CD4-positive, alpha-beta T cell treated with Interleukin-1 beta for 1 hour (primary cell): ENCODE data around the gene IRGC.

Experiments
- DNase-seq, 2 donors: peaks; one replicate each; pipeline ENCODE4 v3.0.0-alpha.2; 2020 to 2022

IRGC gene

DNA sequence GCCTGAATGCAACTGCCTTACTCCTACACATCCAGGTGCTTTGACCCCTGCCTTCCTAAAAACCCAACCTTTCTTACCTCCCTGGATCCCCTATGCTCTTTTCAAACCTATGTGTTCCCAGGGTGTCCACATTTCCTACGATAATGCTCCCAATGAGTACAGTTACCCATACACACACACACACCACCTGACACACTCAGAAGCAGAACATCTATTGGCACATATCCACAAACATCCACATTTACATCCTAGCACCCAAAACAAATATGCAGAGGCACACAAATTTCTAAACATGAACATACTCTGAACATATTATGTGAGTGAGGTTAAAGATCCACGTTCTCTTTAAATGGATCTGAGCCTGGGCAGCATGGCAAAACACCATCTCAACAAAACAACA is 23.5 kb upstream of the IRGC start:
- no peak for DNase-seq

DNA sequence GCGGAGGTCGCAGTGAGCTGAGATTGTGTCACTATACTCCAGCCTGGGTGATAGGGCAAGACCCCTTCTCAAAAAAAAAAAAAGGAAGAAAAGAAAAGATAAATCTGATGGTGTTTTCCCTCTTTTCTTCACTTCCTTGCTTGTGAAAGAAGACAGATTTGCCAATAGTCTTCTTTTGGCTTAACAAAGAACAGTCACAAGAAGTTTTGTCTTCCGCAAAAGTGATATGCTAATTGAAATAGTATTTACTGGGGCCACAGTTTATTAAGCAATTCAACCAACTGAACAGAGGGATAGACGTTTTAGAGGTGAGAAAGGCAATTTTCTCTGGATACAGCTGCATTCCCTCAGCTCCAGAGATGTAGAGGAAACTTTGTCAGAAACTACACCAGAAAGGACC is 23.0 kb upstream of the IRGC start:
- no peak for DNase-seq

DNA sequence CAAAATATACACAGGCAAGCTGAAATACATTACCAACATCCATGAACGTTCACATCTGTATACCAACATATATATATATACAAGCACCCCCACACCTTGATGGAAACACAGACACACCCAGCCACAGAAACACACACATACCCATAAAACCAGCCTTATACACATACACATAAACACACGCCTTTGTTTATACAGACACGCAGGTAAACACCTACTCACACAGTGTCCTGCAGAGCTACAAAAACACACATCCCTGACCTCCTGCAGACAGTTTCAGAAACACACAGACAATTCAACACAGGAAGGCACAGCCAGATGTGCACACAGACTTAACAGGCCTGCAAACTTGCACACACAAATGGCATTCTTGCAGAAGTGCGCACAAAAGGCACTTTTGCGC is 21.3 kb upstream of the IRGC start:
- DNase-seq: no peak

DNA sequence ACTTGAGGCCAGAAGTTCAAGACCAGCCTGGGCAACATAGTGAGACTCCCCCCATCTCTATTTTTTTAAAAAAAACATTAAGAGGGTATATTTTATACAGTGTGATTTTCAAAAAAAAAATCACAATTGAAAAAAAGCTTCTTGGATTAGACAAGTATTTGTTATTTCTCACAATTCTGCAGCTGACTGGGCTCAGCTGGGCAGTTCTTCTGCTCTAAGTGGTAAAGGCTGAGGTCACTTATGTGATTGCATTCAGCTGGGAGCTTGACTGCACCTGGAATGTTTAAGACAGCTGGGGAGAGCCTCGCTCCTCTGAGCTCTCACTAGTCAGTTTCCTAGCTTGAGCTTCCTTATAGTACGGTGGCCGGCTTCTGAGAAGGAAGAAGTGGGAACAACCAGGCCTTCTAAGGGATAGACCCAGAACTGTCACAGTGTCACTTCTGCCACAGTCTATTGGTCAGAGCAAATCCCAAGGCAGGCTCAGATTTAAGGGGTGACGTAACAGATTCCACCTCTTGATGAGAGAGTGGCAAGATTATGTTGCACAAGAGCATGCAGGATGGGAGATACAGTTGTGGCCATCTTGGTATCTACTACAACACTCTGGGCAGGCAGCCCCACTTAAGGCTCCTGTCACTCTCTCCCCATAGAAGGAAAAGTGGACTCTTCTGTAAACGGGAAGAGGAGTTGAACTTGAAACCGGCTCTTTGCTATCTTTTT is 19.7 kb upstream of the IRGC start:
- DNase-seq: peak in 1 of 2 donors; percentile 25

DNA sequence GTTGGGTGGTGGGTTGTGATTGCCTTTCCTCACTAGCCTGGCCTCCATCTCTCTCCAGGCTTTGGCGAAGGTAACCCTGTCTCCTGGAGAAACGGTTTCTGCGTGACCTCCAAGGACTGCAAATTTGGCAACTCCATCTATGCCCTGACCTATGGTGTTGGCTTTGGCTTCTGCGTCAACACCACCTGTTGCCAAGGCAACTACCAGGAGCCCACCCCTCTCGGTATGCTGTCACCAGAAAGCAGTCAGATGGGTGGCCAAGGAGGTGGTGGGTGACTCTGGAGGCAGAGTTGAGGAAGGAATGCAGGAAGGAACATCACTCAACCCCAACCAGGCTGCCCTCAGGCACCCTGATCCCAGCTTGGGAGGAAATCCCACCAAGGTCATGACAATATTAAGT is 18.6 kb upstream of the IRGC start:
- no peak for DNase-seq

DNA sequence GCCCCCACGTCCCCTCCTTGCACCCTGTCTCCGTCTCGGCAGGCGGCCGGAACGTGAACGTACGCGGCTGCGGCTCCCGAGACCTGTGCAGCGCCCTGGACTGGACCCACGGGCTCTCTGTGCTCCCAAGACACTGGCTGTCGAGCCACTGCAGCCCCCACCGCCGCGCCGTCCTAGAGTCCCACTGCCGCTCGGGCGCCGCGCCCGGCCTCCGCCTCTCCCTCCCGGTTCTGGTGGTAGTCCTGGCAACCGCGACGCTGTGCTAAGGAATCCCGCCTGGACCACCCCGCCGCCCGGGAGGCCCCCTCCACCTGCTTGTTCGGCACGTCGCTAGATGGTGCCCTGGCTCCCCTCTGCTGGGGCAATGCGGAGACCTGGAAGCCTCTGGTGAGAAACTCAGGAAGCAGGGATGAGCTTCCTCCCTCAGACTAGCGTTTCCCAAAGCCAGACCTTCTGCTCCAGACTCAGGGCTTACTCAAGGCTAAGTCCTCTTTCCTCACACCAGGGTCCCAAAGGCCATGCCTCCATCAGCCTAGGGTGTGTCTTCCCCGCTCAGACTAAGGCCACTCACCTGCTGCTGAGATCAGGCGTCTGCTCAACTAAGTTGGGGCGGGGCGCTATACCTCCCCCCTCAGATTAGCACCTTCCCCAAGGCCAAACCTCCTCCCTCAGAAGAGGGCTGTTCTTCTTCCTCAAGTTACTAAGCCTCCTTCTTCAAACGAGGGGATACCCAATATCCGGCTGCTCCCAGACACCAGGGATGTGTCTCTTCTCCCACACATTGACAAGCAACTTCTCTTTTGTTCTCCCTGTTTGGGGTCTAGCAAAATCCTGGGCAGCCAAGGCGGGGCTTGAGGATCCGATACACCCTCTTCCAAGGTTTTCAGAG is 16.1 kb upstream of the IRGC start:
- DNase-seq: peak in 1 of 2 donors; percentile 4

DNA sequence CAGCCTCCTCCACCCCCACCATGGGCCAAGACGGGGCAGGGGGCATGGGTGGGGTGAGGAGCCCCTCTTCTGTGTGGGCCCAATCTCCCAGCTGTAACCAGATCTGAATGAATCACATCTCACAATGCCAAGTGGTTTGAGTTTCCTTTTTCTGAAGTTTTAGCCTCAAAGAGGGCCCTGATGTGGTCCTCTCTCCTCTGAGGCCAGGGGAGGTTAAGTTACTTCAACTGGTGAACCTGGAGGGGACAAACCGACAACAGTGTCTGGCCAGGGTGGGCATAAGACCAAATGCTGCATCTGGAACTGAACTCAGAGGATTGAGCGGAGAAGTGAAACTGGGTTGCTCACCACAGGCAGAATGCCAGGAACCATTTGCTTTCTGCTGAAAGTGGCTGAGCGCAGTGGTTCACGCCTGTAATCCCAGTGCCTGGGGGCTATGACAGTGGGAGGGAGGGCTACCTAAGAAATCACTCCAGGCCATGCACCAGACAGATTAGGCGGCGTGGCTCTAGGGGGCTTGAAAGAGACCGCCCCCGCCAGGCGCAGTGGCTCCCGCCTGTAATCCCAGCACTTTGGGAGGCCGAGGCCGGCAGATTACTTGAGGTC is 15.4 kb upstream of the IRGC start:
- peak in 1 of 2 donors; percentile 23 for DNase-seq

DNA sequence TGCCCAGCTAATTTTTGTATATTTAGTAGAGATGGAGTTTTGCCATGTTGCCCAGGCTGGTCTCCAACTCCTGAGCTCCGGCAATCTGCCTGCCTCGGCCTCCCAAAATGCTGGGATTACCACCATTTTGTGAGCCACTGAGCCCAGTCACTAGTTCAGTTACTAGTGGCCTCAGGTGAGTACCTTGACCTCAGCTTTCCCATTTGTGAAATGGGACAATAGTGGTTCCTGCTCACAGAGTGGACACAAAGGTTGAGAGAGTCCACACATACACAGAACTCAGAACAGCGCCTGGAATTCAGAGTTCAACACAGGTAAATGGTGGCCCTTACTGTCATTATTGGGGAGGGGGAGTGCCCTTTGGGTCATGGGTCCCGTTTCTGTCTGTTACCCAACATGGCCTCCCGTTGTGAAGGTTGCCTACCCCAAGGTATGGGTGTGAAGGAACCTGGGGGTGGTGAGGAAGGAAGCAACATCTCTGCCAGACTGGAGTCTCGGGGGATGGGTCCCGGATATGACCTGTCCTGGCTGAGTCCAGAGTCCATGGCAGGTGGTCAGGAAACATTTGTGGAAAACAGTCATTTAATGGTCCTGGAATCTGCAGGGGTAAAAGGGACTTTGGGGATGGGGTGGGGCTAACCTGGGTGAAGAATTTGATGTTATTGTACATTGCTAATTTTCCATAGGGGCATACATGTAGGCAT is 11.7 kb upstream of the IRGC start:
- no peak for DNase-seq

DNA sequence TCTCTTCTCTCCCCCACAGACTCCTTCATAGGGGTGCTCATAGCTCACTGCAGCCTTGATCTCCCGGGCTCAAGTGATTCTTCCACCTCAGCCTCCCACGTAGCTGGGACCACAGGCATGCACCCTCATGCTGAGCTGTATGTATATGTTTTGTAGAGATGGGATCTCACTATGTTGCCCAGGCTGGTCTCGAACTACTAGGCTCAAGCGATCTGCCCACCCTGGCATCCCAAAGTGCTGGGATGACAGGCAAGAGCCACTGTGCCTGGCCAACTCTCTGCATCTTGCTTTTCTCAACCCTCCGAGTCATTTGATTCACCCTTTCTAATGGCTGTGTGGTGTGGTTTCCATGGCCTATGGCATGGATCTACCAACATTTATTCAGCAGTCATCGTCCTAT is 10.1 kb upstream of the IRGC start:
- DNase-seq: no peak

DNA sequence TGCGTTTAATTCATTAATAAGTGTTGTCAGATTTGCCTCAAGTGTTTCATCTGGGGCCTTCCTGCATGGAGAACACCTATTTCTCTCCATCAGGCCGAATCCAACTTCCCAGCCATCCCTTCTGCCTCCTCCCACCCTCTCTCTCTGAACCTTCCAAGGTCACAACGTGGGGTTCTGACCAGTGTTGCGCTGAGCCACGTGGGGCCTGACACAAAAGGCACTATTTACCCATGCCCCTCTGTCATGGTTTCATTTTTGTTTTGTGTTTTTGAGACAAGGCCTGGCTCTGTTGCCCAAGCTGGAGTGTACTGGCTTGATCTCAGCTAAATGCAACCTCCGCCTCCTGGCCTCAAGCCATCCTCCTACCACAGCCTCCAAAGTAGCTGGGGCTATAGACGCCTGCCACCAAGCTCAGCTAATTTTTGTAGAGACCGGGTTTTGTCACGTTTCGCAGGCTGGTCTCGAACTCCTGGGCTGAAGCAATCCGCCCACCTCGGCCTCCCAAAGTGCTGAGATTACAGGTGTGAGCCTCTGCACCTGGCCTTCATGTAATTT is 8.6 kb upstream of the IRGC start:
- no peak for DNase-seq

DNA sequence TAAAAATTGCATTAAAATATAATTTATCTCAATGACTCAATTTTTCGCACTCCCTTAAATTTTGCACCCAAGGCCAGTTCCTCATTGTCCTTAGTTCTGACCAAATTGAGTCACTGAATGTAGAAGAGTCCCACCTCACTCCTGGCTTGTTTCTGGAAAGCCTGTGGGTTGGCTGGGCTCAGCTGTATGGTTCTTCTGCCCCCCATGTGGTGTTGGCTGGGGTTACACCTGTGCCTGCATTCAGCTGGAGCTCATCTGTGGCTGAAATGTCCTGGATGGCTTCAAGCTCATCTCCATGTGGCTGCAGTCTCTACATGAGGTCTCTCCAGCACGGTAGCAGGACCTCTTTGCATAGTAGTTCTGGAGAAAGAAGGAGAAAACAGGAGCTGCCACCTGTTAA is 7.2 kb upstream of the IRGC start:
- DNase-seq: no peak

DNA sequence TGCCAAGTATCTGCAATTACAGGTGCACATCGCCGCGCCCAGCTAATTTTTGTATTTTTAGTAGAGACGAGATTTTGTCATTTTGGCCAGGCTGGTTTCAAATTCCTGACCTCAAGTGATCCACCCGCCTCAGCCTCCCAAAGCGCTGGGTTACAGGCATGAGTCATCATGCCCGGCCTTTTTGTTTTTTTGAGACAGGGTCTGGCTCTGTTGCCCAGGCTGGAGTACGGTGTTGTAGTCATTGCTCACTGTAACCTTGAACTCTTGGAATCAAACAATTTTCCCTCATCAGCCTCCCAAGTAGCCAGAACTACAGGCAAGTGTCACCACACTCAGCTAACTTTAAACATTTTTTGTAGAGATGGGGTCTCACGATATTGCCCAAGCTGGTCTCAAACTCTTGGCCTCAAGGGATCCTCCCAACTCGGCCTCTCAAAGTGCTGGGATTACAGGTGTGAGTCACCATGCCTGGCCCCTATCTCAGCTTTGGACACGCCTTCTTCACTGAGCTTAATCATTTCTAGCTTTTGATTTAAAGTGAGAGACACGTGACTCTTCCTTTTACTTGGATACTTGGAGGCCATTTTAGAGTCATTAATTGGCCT is 4.0 kb upstream of the IRGC start:
- no peak for DNase-seq

DNA sequence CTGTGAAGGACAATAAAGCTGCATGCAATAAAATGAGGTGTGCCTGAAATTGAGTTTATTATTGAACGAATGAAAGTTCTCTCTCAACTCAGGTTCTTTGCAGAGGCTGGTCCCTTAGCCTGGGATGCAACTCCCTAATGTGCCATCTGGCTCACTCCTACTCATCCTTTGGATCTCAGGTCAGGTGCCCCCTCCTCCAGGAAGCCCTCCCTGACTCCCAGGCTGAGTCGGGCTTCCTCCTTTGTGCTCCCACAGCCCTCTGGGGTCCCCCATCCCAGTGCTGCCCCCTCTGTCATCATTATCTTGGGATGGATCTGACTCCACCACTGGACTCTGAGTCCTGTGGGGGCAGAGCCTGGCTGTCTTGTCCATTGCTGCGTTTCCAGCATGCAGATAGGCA is 2.7 kb upstream of the IRGC start:
- DNase-seq: no peak

DNA sequence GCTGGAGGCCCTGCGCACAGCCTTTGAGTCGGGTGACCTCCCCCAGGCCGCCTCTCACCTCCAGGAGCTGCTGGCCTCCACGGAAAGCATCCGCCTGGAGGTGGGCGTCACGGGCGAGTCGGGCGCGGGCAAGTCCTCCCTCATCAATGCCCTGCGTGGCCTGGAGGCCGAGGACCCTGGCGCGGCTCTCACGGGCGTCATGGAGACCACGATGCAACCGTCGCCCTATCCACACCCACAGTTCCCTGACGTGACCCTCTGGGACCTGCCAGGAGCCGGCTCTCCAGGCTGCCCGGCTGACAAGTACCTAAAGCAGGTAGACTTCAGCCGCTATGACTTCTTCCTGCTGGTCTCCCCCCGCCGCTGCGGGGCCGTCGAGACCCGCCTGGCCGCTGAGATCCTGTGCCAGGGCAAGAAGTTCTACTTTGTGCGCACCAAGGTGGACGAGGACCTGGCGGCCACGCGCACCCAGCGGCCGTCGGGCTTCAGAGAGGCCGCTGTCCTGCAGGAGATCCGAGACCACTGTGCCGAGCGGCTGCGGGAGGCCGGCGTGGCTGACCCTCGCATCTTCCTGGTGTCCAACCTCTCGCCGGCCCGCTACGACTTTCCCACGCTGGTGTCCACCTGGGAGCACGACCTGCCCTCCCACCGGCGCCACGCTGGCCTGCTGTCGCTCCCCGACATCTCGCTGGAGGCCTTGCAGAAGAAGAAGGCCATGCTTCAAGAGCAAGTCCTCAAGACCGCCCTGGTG is 2.9 kb downstream of the IRGC start:
- DNase-seq: no peak

DNA sequence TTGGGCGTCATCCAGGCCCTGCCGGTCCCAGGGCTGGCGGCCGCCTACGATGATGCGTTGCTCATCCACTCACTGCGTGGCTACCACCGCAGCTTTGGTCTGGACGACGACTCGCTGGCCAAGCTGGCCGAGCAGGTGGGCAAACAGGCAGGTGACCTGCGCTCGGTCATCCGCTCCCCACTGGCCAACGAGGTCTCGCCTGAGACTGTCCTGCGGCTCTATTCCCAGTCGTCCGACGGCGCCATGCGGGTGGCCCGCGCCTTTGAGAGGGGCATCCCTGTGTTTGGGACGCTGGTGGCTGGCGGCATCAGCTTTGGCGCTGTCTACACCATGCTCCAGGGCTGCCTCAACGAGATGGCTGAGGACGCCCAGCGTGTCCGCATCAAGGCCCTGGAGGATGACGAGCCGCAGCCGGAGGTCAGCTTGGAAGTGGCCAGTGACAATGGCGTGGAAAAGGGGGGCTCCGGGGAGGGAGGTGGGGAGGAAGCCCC is 3.5 kb downstream of the IRGC start:
- no peak for DNase-seq

DNA sequence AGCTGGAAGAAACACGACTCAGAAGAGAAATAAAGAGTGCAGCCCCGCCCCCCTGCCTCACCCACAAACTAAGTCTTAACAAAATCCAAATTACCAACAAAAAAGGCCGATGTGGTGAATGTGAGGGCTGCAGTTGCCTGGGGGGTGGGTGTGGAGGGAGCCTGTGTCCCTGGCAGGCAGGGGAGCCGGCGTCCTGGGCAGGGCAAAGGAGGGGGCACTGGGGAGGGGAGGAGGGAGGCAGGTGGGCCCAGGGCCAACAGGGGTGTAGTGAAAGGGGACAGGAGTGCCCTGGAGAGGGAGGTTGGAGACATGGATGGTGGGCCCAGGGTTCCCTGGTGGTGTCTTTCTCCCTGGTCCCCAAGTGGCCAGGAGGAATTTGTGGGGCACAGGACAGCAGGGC is 4.0 kb downstream of the IRGC start:
- DNase-seq: no peak

DNA sequence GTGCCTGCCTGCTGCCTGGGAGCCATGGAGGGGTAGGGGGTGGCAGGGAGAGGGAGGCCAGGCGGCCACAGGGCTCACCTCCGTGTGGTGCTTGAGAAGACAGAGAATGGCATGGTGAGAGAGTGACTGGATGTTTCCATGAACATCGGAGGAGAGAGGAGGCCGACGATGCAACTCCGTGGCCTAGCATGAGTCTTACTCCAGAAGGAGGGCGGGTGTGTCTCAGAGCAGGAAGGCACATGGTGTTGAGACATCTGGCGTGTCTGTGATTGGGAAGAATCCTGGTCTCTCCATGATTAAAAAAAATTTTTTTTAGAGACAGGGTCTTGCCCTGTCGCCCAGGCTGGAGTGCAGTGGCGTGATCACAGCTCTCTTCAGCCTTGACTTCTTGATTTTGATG is 5.1 kb downstream of the IRGC start:
- no peak for DNase-seq

DNA sequence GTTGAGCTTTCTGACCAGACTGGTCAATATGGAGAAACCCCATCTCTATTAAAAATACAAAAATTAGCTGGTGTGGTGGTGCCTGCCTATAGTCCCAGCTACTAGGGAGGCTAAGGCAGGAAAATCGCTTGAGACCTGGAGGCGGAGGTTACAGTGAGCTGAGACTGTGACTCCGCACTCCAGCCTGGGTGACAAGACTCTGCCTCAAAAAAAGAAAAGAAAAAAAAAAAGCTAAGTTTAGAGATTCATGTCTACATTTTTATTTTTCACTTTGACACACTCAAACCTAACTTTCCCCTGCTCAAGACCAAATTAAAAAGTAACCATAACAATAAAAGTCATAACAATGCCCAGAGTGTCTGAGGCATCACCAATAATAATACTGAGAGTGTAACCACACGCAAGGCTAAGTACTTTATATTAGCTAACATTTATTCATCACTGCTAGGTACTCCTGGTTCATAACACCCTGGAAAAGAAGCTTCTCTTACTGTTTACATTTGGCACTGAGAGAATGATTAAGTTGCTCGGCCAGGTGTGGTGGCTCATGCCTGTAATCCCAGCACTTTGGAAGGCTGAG is 5.7 kb downstream of the IRGC start:
- DNase-seq: no peak

DNA sequence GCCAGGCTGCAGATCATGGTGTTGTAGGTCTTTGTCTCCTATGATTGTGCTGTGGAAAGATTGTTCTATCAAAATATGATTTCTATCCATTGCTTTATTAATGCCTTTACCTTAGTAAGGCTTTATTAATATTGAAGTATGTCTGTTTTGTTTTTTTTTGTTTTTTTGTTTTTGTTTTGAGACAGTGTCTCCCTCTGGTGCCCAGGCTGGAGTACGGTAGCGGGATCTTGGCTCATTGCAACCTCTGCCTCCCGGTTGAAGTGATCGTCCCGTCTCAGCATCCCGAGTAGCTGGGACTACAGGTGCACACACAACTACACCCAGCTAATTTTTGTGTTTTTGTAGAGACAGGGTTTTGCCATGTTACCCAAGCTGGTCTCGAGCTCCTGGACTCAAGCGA is 7.7 kb downstream of the IRGC start:
- DNase-seq: no peak

DNA sequence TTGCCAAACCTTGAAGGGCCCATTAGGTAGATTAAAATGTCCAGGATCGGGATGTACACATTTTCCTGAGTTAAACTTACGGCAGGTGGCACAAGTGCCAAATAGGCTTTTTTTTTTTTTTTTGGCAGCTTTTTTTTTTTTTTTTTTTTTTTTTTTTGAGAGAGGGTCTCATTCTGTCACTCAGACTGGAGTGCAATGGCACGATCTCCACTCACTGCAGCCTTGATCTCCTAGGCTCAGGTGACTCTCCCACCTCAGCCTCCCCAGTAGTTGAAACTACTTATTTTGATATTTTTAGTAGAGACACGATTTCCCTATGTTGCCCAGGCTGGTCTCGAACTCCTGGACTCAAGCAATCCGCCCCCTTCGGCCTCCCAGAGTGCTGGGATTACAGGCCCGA is 9.0 kb downstream of the IRGC start:
- no peak for DNase-seq

DNA sequence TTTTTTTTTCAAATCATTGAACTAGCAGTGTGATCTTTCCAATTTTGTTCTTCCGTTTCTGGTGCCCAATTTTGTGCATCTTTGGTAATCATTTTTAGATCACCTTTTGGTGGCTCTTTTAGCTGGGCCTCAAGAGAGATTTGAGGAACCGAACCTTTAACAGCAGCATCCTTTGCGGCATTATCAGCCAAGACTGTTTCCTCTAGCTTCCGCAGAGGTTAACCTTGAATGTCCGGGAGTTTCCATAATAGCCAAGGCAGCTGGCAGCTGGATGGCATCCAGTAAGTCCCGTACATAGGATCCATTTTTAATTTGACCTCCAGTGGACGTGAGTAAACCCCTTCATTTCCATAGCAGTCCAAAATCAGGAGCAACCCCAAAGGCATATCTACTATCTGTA is 9.6 kb downstream of the IRGC start:
- DNase-seq: peak in 1 of 2 donors; percentile 15
